Natural killer cell treated with Interleukin-12 subunit alpha and Interleukin-12 subunit beta and Interleukin-15 and Interleukin-18, amount 100 ng/mL, for 72 hours (primary cell): ENCODE measurements around the gene SDR42E2. TPM values are rescaled to one million over a fixed set of nuclear protein-coding genes. Genes with fewer than 3 reads are reported as not detected.

Experiments used
- ATAC-seq, 2 donors: fragments of 150-1000 bp; cut with Tn5 transposase in 1 of 2; sonication (Bioruptor Pico), chemical (Tn5 transposase) in 1 of 2; 2 replicates each; pipeline ENCODE4 v1.10.0; 2021
- DNase-seq: peaks from one replicate; pipeline ENCODE4 v3.0.0; 2022; ENCODE audit warnings: low spot score
- H3K27ac Mint-ChIP-seq, 2 donors: 1 replicate in 1 of 2; 2 replicates in 1 of 2; pipeline ENCODE4 v1.8.0; 2022; ENCODE audit warnings: mixed read lengths in 2 of 2, mild to moderate bottlenecking in 1 of 2, moderate library complexity in 1 of 2
- H3K27me3 Mint-ChIP-seq, 2 donors: 1 replicate in 1 of 2; 2 replicates in 1 of 2; pipeline ENCODE4 v1.8.0; 2022; ENCODE audit warnings: mixed read lengths in 2 of 2
- H3K36me3 Mint-ChIP-seq: one replicate; pipeline ENCODE4 v1.8.0; 2022; ENCODE audit warnings: mixed read lengths
- H3K4me1 Mint-ChIP-seq, 2 donors: 1 replicate in 1 of 2; 2 replicates in 1 of 2; pipeline ENCODE4 v1.8.0; 2022; ENCODE audit warnings: low read depth in 2 of 2, mixed read lengths in 2 of 2, mild to moderate bottlenecking in 1 of 2
- H3K4me3 Mint-ChIP-seq: one replicate; pipeline ENCODE4 v1.8.0; 2022; ENCODE audit warnings: mixed read lengths
- H3K9me3 Mint-ChIP-seq: 2 replicates; pipeline ENCODE4 v1.8.0; 2022; ENCODE audit warnings: mixed read lengths
- total RNA-seq, 2 donors: library from RNA; stranded (reverse); gene quantifications; one replicate each; pipeline ENCODE4 v1.2.3, GENCODE V29; 2022

SDR42E2 gene
- total RNA-seq, 2 donors from 2014 or later, result 0.22 TPM; not detected in 1

- ATAC-seq (no peak), DNase-seq (no peak)
- peaks cover 12 to 19% of the 10 kb centered on the region in 2 donors for H3K4me1 Mint-ChIP-seq
- H3K36me3 Mint-ChIP-seq, result no peaks in the 10 kb centered on the region
- no peak overlapping the region for H3K4me3 Mint-ChIP-seq
- H3K27me3 Mint-ChIP-seq, result no peaks in the 10 kb centered on the region
- H3K27ac Mint-ChIP-seq, result no peak overlapping the region
- no peaks in the 10 kb centered on the region for H3K9me3 Mint-ChIP-seq
Measured at GRCh38 chr16:22204091-22204655, 41.9 kb downstream of the SDR42E2 start.

GRCh38 chr16:22205577-22206012 is 43.3 kb downstream of the SDR42E2 start:
- peaks cover 12 to 24% of the 10 kb centered on the region in 2 donors for H3K4me1 Mint-ChIP-seq
- peak overlapping the region; percentile 33 to 73 for H3K27ac Mint-ChIP-seq
- no peaks in the 10 kb centered on the region for H3K36me3 Mint-ChIP-seq
- no peaks in the 10 kb centered on the region for H3K9me3 Mint-ChIP-seq
- peak overlapping the region; percentile 81 for H3K4me3 Mint-ChIP-seq
- DNase-seq, result no peak
- no peaks in the 10 kb centered on the region for H3K27me3 Mint-ChIP-seq
- no peak for ATAC-seq

DNA sequence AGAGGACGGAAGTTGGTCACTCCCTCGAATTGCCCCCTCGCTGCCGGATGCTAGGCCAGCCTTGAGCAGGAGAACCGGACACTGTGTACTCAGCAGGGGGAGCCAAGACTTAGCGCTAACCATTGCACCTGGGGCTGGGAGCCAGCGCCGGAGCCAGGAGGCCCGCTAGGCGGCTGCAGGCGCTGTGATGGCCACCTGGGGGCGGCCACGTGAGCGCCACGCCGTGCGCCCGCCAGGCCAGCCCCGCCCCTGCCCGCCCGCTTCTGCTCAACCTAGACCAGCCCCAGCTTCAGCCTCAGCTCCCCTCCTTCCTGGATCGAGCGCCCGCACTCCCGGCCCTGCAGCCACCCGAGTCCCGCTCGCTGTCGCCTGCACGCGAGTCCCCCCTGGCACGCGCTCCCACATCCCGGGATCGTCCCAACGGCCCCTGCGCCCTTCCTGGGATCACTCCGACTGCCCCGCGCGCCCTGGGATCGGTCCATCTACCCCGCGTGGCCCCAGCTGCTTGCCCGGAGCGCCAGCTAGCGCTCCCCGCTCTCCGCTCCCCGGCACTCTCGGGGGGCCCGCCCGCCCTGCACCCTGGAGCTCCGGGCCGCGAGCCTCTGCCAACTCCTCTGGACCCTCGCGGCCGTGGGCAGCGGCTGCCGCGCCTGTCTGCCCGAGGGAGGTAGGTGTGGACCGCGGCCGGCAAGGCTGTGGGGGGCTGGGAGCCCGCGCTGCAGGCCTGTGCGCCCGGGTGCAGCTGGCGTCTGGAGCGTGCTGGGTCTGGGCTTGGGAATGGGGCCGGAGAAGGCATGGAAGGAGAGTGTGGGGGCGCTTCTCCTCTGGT is 43.9 kb downstream of the SDR42E2 start, which contains the start of gene EEF2K:
TSS of gene EEF2K (plus strand) at position 266 of the 829 bp plus-strand sequence. CDS start 19,452 bp downstream, outside the sequence.
- no peaks in the 10 kb centered on the region for H3K27me3 Mint-ChIP-seq

GRCh38 chr16:22206842-22207714 is 44.8 kb downstream of the SDR42E2 start:
- Mint-ChIP-seq H3K27ac (peak overlapping the region; percentile 68 to 94), H3K27me3 (no peaks in the 10 kb centered on the region), H3K9me3 (no peaks in the 10 kb centered on the region), H3K4me1 (peaks cover 12 to 29% of the 10 kb centered on the region in 2 donors), H3K36me3 (no peaks in the 10 kb centered on the region), H3K4me3 (peak overlapping the region; percentile 81)
- DNase-seq (peak; percentile 86), ATAC-seq (peak; percentile 58 to 72)

More for the DNA sequence above, 43.9 kb downstream of the SDR42E2 start, which contains the start of gene EEF2K:
- Mint-ChIP-seq H3K36me3 (no peaks in the 10 kb centered on the region), H3K27ac (peak within 1 kb of the TSS; percentile 68 to 94), H3K9me3 (no peaks in the 10 kb centered on the region), H3K4me3 (peak within 1 kb of the TSS; percentile 81), H3K4me1 (peaks cover 12 to 28% of the 10 kb centered on the region in 2 donors)
- ATAC-seq (peak; percentile 92 to 94), DNase-seq (peak; percentile 84)

GRCh38 chr16:22207715-22208360 is 45.5 kb downstream of the SDR42E2 start:
- Mint-ChIP-seq H3K4me1 (peaks cover 12 to 29% of the 10 kb centered on the region in 2 donors), H3K9me3 (no peaks in the 10 kb centered on the region), H3K4me3 (peak overlapping the region; percentile 81), H3K36me3 (no peaks in the 10 kb centered on the region), H3K27ac (peak overlapping the region; percentile 68 to 94), H3K27me3 (no peaks in the 10 kb centered on the region)
- DNase-seq (no peak), ATAC-seq (no peak)

DNA sequence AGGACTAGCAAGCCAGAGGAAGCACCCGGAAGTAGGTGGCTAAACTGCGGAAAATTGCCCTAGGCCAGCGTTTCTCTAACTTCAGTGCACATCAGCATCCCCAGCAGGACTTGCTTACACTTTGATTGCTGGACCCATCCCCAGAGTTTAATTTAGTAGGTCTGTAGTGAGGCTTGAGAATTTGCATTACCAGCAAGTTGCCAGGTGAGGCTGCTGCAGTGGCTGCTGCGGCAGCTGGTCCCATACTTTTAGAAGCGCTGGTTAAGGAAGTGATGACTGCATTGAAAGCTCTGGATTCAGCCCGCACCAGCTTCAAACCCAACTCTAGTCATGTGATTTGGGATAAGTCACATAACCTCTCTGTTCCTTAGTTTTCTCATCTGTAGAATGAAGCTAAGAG is 48.0 kb downstream of the SDR42E2 start:
- Mint-ChIP-seq H3K36me3 (no peaks in the 10 kb centered on the region), H3K9me3 (no peaks in the 10 kb centered on the region), H3K27ac (peak overlapping the region in 1 of 2 donors; percentile 42), H3K27me3 (no peaks in the 10 kb centered on the region), H3K4me3 (no peak overlapping the region), H3K4me1 (peaks cover 25 to 37% of the 10 kb centered on the region in 2 donors)
- DNase-seq (no peak), ATAC-seq (no peak)

DNA sequence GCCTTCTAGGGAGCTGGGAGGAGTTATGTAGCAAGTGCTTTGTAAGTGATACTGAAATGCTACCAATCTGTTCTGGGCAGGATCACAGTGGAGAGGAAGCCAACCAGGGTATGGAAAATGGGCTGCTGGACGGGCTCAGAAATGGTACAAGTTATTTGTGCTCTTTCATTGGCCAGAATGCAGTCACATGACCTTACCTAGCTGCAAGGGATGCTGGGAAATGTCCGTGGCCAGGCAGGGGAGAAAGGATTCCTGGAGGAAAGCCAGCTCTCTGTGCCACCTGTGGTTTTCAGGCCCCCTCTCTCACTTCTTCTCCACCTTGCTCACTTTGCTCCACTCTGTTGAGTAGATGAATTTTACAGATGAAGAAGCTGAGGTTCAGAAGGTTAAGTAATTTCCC is 48.5 kb downstream of the SDR42E2 start:
- no peak for DNase-seq

GRCh38 chr16:22213236-22213635 is 50.9 kb downstream of the SDR42E2 start:
- no peaks in the 10 kb centered on the region for H3K9me3 Mint-ChIP-seq
- no peak overlapping the region for H3K4me3 Mint-ChIP-seq
- no peaks in the 10 kb centered on the region for H3K36me3 Mint-ChIP-seq
- DNase-seq (no peak), ATAC-seq (no peak)
- H3K4me1 Mint-ChIP-seq, result peaks cover 17 to 26% of the 10 kb centered on the region in 2 donors
- H3K27ac Mint-ChIP-seq, result no peak overlapping the region
- no peaks in the 10 kb centered on the region for H3K27me3 Mint-ChIP-seq

More for the DNA sequence above, 48.5 kb downstream of the SDR42E2 start:
- no peaks in the 10 kb centered on the region for H3K36me3 Mint-ChIP-seq
- no peaks in the 10 kb centered on the region for H3K27me3 Mint-ChIP-seq
- peak overlapping the region in 1 of 2 donors; percentile 42 for H3K27ac Mint-ChIP-seq
- no peak overlapping the region for H3K4me3 Mint-ChIP-seq
- no peak for ATAC-seq
- no peaks in the 10 kb centered on the region for H3K9me3 Mint-ChIP-seq
- H3K4me1 Mint-ChIP-seq, result peaks cover 25 to 37% of the 10 kb centered on the region in 2 donors

DNA sequence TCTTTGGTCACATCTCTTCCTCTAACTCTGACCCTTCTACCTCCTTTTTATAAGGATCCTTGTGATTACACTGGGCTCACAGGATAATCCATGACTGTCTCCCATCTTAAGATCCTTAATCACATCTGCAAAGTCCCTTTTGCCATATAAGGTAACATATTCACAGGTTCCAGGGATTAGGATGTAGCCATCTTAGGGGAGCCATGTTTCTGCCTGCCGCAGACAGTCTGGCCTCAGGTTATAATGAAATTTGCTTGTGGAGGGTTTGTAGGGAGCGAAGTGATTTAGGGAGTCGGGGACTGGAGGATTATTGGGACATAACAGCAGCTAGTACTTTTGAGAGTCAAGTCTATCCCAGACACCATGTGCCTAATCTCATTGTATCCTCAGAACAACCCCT is 51.5 kb downstream of the SDR42E2 start:
- H3K36me3 Mint-ChIP-seq, result no peaks in the 10 kb centered on the region
- DNase-seq (no peak), ATAC-seq (no peak)
- no peak overlapping the region for H3K4me3 Mint-ChIP-seq
- no peak overlapping the region for H3K27ac Mint-ChIP-seq
- no peaks in the 10 kb centered on the region for H3K27me3 Mint-ChIP-seq
- H3K4me1 Mint-ChIP-seq, result peaks cover 17 to 26% of the 10 kb centered on the region in 2 donors
- no peaks in the 10 kb centered on the region for H3K9me3 Mint-ChIP-seq

- no peak for ATAC-seq
- H3K36me3 Mint-ChIP-seq, result no peaks in the 10 kb centered on the region
- peaks cover 17 to 26% of the 10 kb centered on the region in 2 donors for H3K4me1 Mint-ChIP-seq
- no peaks in the 10 kb centered on the region for H3K9me3 Mint-ChIP-seq
- no peaks in the 10 kb centered on the region for H3K27me3 Mint-ChIP-seq
- no peak overlapping the region for H3K4me3 Mint-ChIP-seq
- no peak for DNase-seq
- H3K27ac Mint-ChIP-seq, result peak overlapping the region in 1 of 2 donors; percentile 35
Measured at GRCh38 chr16:22214402-22214801, 52.1 kb downstream of the SDR42E2 start.

DNA sequence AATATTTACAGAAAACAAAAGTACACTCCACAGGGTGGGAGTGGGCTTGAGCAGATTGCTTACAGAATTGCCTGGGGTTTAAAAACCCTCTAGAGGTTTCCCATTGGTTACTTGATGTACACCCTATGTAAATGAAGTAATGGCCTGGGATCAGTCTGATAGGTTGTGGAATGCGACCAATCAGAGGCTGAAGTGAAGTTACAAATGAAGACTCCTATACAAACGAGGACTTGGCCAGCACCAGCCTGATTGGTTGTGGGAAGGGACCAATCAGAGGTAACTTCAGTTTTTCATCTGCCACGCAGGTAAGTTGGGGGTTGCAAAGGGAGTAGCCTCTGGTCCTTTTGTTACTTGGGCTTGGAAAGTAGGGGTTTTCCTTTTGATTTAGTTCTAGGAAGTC is 52.6 kb downstream of the SDR42E2 start:
- H3K36me3 Mint-ChIP-seq, result no peaks in the 10 kb centered on the region
- ATAC-seq, result no peak
- DNase-seq, result no peak
- no peaks in the 10 kb centered on the region for H3K27me3 Mint-ChIP-seq
- H3K4me3 Mint-ChIP-seq, result no peak overlapping the region
- no peaks in the 10 kb centered on the region for H3K9me3 Mint-ChIP-seq
- peaks cover 17 to 26% of the 10 kb centered on the region in 2 donors for H3K4me1 Mint-ChIP-seq
- H3K27ac Mint-ChIP-seq, result peak overlapping the region in 1 of 2 donors; percentile 35

GRCh38 chr16:22216191-22216831 is 54.0 kb downstream of the SDR42E2 start:
- Mint-ChIP-seq H3K4me3 (peak overlapping the region; percentile 52), H3K9me3 (no peaks in the 10 kb centered on the region), H3K36me3 (no peaks in the 10 kb centered on the region), H3K4me1 (peaks cover 18 to 22% of the 10 kb centered on the region in 2 donors), H3K27me3 (no peaks in the 10 kb centered on the region), H3K27ac (peak overlapping the region in 1 of 2 donors; percentile 53)
- ATAC-seq (peak in 1 of 2 donors; percentile 64), DNase-seq (no peak)
